Putamen (tissue), 1 donor: ENCODE measurements around the gene UBAP1.
"Not testable (repeated sequence)": the region's sequence is repeated elsewhere in the genome, so short reads cannot be mapped to it uniquely, and the experiment has no call there.

Source experiments
- DNase-seq: peaks from one replicate; pipeline ENCODE4 v3.0.0-alpha.2; 2016; ENCODE audit warnings: low spot score

UBAP1 gene

GRCh38 chr9:34178436-34179212, at the start of gene UBAP1:
UBAP1 (plus strand) TSS chr9:34179043; CDS start chr9:34220915, 41,872 bp downstream.
- DNase-seq, result peak; percentile 97

- no peak for DNase-seq
Measured at GRCh38 chr9:34131571-34131970, 47.3 kb upstream of the UBAP1 start.

- no peak for DNase-seq
Measured at GRCh38 chr9:34133436-34133949, 45.4 kb upstream of the UBAP1 start.

- DNase-seq, result no peak
Measured at GRCh38 chr9:34134521-34134920, 44.3 kb upstream of the UBAP1 start.

GRCh38 chr9:34138644-34139043, 40.2 kb upstream of the UBAP1 start:
- DNase-seq, result not testable (repeated sequence)

- peak; percentile 48 for DNase-seq
Measured at GRCh38 chr9:34139477-34140146, 39.2 kb upstream of the UBAP1 start.

- DNase-seq, result no peak
Measured at GRCh38 chr9:34140853-34141252, 38.0 kb upstream of the UBAP1 start.

GRCh38 chr9:34143116-34143515, 35.7 kb upstream of the UBAP1 start:
- no peak for DNase-seq

- DNase-seq, result no peak
Measured at GRCh38 chr9:34145165-34145564, 33.7 kb upstream of the UBAP1 start.

GRCh38 chr9:34151398-34151797, 27.4 kb upstream of the UBAP1 start:
- no peak for DNase-seq

- DNase-seq, result no peak
Measured at GRCh38 chr9:34154057-34154456, 24.8 kb upstream of the UBAP1 start.

- no peak for DNase-seq
Measured at GRCh38 chr9:34157318-34157717, 21.5 kb upstream of the UBAP1 start.

- DNase-seq, result no peak
Measured at GRCh38 chr9:34157898-34158297, 20.9 kb upstream of the UBAP1 start.

GRCh38 chr9:34158362-34158869, 20.4 kb upstream of the UBAP1 start:
- no peak for DNase-seq

- DNase-seq, result no peak
Measured at GRCh38 chr9:34163434-34163833, 15.4 kb upstream of the UBAP1 start.

- no peak for DNase-seq
Measured at GRCh38 chr9:34169125-34169524, 9.7 kb upstream of the UBAP1 start.

GRCh38 chr9:34170237-34170991, 8.4 kb upstream of the UBAP1 start:
- DNase-seq, result no peak

- DNase-seq, result no peak
Measured at GRCh38 chr9:34171753-34172535, 6.9 kb upstream of the UBAP1 start.

GRCh38 chr9:34176089-34176488, 2.8 kb upstream of the UBAP1 start:
- no peak for DNase-seq

- no peak for DNase-seq
Measured at GRCh38 chr9:34177593-34178435, 1.0 kb upstream of the UBAP1 start.
